Testis (tissue), 3 donors: Measurements from ENCODE around the gene HNRNPDL. TPM values are rescaled to one million over a fixed set of nuclear protein-coding genes. Genes with fewer than 3 reads are reported as not detected.

ENCODE experiments used
- DNase-seq: peaks from one replicate; pipeline ENCODE4 v3.0.0-alpha.2; 2019
- H3K27ac ChIP-seq, 2 donors: fragments of 200-600 bp; sonication (generic); one replicate each; pipeline ENCODE4 v1.5.1; 2019
- H3K27me3 ChIP-seq: fragments of 200-600 bp; sonication (generic); one replicate; pipeline ENCODE4 v1.5.1; 2019
- H3K36me3 ChIP-seq: fragments of 200-600 bp; sonication (generic); one replicate; pipeline ENCODE4 v1.5.1; 2017; ENCODE audit warnings: low read depth; ENCODE audit errors: missing control alignments
- H3K4me1 ChIP-seq: fragments of 200-600 bp; sonication (generic); one replicate; pipeline ENCODE4 v1.5.1; 2019
- H3K4me3 ChIP-seq, 2 donors: fragments of 200-600 bp; sonication (generic); one replicate each; pipeline ENCODE4 v1.5.1; 2017 to 2019
- H3K9me3 ChIP-seq: fragments of 200-600 bp; sonication (generic); one replicate; pipeline ENCODE4 v1.5.1; 2017
- POLR2A ChIP-seq: fragments of 450-650 bp; IDR thresholded peaks from one replicate; pipeline ENCODE4 v1.6.1; 2017; ENCODE audit warnings: antibody characterized with exemption, mild to moderate bottlenecking, moderate library complexity
- WGBS, 2 donors: methylation state at CpG; one replicate each; pipeline ENCODE4 v1.1.5; 2018; 5-methylcytosine and 5-hydroxymethylcytosine counted together
- intact Hi-C: fragments of 100-400 bp; cut with DNase I; formaldehyde crosslinking; loops from one replicate; pipeline ENCODE4 v1.15.1; 2023; ENCODE audit warnings: low total_unique reads
- polyA plus RNA-seq: library from polyadenylated mRNA; stranded (reverse); fragments of 350-450 nt; fragmentation: Illumina TruSeq; extraction: RNeasy Lipid Tissue Mini Kit (QIAGEN cat#74804); gene quantifications from one replicate; pipeline ENCODE4 v1.2.3, GENCODE V29; 2014; ENCODE audit warnings: low read depth, low replicate concordance; ENCODE audit not compliant: insufficient read depth
- small RNA-seq, 2 donors: library from RNA; depleted of rRNA; stranded (forward); fragments of <200 nt; gene quantifications; one replicate each; pipeline ENCODE3, GENCODE V24; 2016
- total RNA-seq, 2 donors: library from RNA; depleted of rRNA; stranded (reverse); fragments of >200 nt; gene quantifications; one replicate each; pipeline ENCODE4 v1.2.3, GENCODE V29; 2016
- TF ChIP-seq, protein P1 (sequence below), 3 experiments: fragments of 450-650 bp in 2 of 3; fragments of 200-600 bp in 1 of 3; sonication (generic) in 1 of 3; IDR thresholded peaks; one replicate each; pipeline ENCODE4 v1.5.1; 2016 to 2019; ENCODE audit warnings: antibody characterized with exemption in 3 of 3, mild to moderate bottlenecking in 2 of 3, moderate library complexity in 1 of 3

HNRNPDL gene
- total and polyA plus RNA-seq, 3 donors from 2014 or later = 203 to 226 (median 218) TPM

DNA sequence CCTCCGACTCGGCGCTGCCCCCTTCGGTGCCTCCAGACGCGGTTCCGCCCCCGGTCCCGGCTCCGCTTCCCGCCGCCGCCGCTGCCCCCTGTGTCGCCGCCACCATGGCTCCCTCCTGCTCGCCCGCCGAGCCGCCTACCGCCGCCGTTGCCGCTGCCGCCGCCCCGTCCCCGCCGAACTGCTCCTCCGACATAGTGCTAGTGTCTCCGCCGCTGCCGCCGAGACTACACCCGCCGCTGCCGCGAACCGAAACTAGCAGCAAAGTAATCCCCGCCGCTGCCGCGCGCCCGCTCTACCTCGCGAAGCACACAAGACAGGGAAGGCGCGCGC, 56.8 kb downstream of the HNRNPDL start:
- peak overlapping the region; percentile 100 for H3K27ac ChIP-seq
- no peaks in the 10 kb centered on the region for H3K27me3 ChIP-seq
- no peaks in the 10 kb centered on the region for H3K9me3 ChIP-seq
- no peak for DNase-seq
- TF ChIP-seq POLR2A = no peak
- TF ChIP-seq, protein P1, sequence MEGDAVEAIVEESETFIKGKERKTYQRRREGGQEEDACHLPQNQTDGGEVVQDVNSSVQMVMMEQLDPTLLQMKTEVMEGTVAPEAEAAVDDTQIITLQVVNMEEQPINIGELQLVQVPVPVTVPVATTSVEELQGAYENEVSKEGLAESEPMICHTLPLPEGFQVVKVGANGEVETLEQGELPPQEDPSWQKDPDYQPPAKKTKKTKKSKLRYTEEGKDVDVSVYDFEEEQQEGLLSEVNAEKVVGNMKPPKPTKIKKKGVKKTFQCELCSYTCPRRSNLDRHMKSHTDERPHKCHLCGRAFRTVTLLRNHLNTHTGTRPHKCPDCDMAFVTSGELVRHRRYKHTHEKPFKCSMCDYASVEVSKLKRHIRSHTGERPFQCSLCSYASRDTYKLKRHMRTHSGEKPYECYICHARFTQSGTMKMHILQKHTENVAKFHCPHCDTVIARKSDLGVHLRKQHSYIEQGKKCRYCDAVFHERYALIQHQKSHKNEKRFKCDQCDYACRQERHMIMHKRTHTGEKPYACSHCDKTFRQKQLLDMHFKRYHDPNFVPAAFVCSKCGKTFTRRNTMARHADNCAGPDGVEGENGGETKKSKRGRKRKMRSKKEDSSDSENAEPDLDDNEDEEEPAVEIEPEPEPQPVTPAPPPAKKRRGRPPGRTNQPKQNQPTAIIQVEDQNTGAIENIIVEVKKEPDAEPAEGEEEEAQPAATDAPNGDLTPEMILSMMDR (IDR thresholded peaks at IDR 0.05) = no peak
- no peaks in the 10 kb centered on the region for H3K36me3 ChIP-seq
- H3K4me1 ChIP-seq = peaks cover 26% of the 10 kb centered on the region
- H3K4me3 ChIP-seq = peak overlapping the region; percentile 98 to 99
- WGBS, 2 donors = 0 to 1% methylated on average over 40 to 49 of the region's 50 CpGs
- intact Hi-C loops = loop anchor here (5.0 to 10.0 kb wide), 2 partner anchors 59 to 421 kb away; partner anchors contain the start of genes ENOPH1, HNRNPDL and SCD5

Small RNA genes within 50 kb of the gene (small RNA-seq; reads per million reads assigned to genes)
- gene RF00150 = 0 to 0.18 reads per million in 2 donors

Other genes starting within 250 kb of the HNRNPDL start
- gene HNRNPD, start 56.5 kb downstream of the HNRNPDL start, total RNA-seq = 100 to 1,000 TPM; 114 to 118 TPM
- 221 TPM for gene HNRNPD, start 56.5 kb downstream of the HNRNPDL start, polyA plus RNA-seq
- gene ENOPH1, start 128 bp upstream of the HNRNPDL start, total RNA-seq = 10 to 100 TPM; 13.9 to 20.8 TPM
- 19.9 TPM for gene ENOPH1, start 128 bp upstream of the HNRNPDL start, polyA plus RNA-seq
- gene TMEM150C, start 131.5 kb upstream of the HNRNPDL start, total RNA-seq = 10 to 100 TPM in 1 of 2 donors, 1 to 10 TPM in 1; 7.2 to 11.4 TPM
- gene TMEM150C, start 131.5 kb upstream of the HNRNPDL start, polyA plus RNA-seq = 7.7 TPM